GM19023 (cell line): Measurements from ENCODE around the gene DNAH11.
"Not testable (repeated sequence)": the region's sequence is repeated elsewhere in the genome, so short reads cannot be mapped to it uniquely, and the experiment has no call there.

Source experiments
- ATAC-seq: cut with Tn5 transposase; IDR thresholded peaks from one replicate; pipeline ENCODE4 v1.9.1; 2021; ENCODE audit warnings: mild to moderate bottlenecking, moderate library complexity; ENCODE audit not compliant: unreplicated experiment

The DNAH11 gene

DNA sequence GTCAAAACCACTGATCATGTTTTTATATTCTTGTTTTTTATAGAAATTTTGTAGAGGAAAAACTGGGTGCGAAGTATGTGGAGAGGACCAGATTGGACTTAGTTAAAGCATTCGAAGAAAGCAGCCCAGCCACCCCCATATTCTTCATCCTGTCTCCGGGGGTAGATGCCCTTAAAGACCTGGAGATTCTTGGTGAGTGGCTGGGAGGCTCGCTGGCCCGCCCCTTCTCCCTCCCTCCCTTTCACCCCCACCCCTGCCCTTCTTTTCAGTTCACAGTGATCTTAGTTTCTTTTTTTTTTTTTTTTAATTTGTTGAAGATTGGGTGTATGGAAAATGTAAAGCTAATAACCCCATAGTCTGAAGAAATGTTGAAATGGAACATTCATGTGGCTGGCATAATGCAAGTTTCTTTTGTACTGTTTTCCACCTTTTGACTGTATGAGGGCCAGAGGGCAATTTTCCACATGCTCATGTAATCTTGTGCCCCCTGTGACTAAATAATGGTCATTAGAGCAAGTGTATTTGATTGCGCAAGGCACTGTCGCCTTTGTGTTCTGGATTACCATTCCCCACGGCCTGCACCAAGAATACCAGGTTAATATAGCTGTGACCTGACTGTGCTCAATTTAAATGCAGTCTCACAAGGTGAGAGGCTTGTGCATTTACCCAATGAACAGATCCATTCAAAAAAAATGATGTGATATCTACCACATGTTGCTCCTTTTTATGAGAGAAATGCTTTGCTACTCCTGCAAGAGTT lies 325.2 kb downstream of the DNAH11 start:
- no peak for ATAC-seq

DNA sequence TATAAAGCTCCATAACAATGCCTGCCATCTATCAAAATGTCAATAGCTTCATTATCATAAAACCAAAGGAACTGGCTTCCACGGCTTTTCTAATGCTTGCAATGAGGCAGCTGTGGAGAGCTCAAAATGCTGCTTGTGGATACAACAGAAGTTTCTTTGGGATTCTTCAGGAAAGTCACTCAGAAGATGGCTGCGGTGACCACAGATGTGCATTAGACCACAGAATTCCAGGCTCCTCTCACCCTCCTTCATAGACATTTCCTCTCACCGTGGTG lies 325.7 kb downstream of the DNAH11 start:
- no peak for ATAC-seq

DNA sequence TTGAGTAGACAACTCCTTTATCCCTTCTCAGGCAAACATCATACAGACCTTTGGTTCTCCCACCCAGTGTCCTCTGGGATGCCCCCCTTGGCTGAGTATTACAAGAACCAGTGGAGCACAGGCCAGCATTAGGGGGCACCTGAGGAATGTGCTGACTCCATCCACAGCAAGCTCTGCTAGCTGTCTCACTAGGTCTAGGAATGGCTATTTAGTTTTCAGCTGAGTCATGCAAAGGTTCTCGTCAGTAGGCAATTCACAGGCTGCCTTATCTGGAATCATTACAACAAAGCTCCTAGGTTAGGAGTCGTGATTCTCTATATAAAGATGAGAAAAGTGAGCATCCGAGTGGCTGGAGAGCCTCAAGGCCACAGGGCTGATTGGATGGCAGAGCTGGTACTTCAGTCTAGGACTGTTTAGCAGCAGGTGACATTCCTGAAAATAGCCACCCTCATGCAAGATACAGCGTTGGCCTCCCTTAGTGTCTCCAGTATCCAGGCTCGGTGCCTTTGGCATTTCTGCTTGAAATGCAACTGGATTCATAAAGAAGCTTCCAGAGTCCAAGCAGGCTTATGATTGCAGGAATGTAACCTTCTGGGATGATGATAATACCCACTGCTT lies 327.1 kb downstream of the DNAH11 start:
- no peak for ATAC-seq

DNA sequence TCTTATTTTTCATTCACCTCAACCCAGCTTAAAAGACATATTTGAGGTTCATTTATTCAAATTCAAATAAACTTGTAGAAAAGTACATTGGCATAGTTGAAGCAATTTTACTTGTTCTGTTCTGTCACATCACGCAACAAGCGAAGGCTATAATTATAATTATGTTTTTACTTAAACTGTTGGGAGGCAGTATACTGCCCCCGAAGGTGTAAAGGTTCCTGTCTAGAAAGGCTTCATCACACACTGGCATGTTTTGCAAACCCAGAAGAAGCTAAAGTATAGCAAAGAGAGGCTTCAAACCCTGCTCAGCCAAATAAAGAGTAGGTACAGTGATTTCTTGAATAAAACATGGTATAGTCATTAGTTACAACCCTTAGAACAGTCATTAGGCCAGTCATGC lies 340.2 kb downstream of the DNAH11 start:
- ATAC-seq = no peak

DNA sequence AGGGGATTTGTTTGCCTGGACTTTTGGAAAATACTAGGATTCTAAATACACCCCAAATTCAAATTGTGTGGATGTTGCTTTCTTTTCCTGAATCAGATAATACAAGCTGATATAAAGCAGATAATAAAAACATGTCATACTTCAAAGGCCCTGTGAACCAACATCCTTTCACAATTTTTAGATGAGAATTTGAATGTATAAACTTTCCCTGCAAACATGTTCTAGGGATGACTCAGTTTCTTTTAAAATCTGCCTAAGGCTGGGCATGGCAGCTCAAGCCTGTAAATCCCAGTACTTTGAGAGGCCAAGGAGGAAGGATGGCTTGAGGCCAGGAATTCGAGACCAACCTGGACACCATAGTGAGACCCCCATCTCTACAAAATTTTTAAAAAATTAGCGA lies 340.7 kb downstream of the DNAH11 start:
- not testable (repeated sequence) for ATAC-seq

DNA sequence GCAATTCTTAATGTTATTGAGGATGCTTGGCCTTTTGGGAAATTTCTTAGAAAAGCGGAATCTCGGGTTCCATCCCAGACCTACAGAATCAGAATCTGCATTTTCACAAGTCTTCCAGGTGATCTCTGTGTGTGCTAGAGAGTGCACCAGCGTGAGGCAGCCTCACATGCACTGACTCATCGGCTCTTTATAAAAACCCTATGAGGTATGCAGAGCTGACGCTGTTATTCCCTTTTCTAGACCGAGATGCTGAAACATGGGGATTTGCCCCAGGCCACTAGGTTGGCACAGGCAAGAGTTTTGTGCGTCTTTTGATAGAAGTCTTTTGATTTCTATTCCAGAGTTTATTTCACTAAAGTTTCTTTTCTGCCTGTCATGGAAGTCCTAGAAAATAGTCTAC lies 341.7 kb downstream of the DNAH11 start:
- ATAC-seq = no peak

DNA sequence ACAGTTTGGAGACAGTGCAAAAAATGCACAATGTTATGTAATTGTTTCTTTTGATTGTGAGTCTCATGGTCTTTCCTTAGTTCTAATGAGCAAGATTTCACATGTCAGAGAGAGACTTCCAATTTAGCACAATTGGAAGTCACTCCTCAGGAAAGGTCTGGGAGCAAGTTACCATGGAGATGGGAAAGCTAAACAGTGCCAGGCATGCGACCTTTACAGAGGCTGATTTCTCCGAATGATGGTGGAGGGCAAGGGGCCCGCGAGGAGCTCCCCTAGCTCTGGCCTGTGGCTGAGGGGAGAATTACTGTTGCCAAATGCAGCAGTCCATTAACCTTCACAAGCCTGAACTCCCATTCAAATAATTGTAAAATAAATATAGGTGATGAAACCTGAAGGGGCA lies 343.6 kb downstream of the DNAH11 start:
- ATAC-seq = no peak

DNA sequence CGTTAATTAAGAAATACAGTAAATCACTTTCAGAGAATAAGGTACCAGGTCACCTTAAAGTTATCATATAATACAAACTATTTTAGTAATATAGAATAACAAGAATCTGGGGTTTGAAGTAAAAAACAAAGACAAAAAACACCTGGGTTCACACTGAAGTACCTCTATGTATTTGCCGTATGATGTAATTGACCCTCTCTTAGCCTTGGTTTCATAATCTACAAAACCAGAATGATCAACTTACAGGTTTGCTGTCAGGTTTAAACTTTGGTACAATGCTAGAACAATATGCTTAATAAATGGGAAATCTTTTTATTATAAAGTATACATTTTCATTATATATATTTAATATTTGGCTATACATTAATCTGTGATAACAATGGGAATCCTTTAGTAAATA lies 344.5 kb downstream of the DNAH11 start:
- no peak for ATAC-seq

DNA sequence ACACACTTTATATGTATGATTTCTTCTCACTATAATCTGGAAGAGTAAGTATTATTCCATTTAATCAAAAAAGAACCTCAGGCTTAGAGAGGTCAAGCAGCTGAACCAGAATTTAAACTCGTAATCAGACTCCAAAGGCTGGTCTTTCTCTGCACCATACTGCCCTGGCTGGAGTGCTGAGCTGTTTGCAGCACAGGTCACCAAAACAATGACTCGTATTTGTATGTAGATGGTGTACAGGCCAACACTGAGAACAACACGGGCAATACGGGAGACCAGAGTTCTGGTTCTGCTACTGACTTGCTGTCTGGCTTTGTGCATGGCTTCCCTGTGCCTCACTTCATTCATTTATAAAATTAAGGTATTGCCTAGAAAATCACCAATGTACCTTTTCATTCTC lies 344.9 kb downstream of the DNAH11 start:
- no peak for ATAC-seq

DNA sequence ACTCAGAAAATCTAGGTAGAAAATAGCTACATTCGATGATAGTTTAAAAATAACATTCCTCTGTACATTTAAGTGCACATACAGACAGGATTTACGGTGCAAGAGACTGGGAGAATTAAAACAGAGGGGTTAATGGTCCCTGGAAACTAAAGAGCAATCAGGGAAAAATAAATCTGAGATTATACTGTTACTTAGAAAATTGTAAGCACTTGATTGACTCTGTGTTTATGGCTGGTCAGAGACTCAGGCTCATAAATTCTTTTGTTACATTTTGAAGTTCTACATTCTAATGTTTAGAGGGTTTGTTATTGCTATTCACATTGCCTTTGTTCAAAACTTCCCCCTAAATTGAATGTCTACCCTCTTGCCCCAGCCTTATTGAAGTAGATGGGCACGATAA lies 348.5 kb downstream of the DNAH11 start:
- ATAC-seq = no peak

DNA sequence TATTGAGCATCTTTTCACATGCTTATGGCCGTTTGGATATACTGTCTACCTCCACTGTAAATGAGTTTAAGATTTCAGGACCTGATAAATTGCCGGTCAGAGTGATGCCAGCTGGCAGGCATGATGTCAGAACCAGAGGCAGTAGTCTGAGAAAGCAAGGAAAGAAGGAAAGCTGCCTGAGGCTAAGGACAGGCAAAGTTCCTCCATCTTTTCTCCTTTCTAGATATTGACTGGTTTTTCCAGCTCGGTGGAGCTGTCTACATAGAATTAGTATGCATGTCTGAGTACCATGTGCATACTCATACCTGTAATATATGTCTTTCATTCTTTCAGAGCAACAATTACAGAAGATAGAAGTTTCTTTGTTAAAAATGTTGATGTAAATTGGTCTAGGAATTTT lies 350.6 kb downstream of the DNAH11 start:
- no peak for ATAC-seq

DNA sequence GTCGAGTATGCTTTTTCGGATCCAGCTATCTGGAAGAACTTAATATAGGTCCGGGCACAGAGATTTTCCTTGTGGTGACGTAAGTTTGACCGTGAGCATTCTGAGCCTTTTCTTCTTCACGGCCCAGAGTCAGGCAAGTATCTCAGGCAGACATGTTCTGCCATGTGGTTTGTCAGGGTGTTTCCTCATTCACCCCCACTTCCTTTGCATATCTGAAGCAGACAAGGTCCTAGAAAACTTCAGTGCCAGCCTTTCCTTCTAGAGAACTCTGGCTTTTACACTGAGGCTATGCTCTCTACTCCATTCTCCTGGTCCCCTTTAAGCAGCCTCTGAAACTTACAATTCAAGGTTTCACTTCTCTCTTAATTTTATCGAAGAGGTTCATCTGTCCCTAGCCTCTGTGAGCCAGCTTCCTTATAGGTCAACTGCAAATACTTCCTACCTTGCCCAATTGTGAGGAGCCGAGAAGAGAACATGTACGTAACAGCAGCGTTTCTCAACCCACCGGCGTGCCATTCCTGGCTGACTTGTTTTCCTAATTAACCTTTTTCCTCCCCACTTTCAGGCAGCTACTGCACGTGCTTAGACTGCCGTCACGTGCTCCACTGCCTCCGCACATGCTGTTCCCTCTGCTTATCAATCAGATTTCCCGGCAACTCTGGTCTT lies 355.6 kb downstream of the DNAH11 start:
- ATAC-seq = peak; percentile 89

DNA sequence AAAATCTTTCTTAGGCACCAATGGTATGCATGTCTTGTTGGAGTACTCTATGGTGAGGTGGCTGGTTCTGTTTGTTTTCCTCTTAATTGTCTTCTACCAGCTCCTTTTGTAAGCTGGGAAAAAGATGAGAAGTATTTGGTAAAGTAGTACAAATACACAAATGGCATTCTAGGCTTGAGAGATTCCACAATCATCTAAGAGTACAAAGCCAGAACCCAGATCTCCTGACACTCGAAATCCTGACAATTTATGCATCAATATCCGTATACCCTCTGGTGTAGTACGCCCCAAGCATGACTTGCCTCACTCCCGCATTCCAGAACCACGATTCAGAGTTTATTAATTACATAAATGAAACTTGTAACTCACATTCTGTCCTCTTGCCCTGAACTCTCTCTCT lies 359.4 kb downstream of the DNAH11 start:
- no peak for ATAC-seq

DNA sequence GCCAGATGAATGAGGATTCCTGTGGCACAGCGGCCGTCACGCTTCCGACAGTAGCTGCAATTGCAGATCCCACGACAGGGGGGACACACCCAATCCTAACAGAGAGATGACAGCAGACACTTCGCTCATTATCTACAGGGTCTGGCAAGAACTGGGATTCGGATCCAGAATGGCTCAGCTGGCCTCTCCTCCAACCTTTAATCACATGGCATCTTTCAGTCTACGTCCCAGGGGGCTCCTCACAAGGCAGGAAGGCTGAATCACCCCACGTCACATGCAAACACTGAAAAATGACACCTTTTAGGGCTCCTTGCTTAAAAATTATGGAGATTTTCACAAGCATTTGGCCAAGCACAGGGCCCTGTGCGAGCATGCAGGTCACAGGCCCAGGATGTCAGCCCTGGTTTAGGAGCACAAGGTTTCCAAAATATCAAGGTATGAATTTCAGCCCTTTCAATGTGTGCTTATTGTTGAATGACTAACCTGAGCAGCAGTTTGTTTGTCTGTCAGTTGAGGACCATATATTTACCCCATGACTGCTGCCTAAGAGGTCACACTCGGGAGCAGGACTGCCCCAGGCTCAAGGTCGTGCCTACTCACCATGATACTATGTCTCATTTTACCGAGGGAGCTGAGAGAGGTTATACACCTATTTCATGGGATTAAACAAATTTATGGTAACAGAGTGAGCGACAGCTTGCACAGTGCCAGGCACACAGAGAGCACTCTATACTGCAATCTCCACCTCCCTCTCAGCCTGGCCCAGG lies 360.4 kb downstream of the DNAH11 start:
- ATAC-seq = no peak

DNA sequence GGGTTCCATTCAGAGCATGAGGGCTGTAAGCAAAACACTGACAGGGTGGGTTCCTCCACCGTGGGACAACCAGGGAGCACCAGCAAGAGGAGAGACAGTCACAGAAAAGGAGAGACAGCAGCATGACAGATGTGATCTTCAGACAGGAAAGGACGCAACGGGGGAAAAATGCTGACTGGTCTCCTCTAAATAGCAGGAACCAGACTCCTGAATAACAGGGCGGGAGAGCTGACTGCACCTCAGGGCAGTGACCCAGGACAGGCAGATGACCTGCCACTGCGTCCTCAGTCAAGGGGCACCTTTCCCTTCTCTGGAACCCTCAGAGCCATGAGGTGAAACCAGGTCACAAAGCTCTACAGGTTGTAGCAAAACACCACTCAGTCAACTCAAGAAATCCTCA lies 365.9 kb downstream of the DNAH11 start:
- ATAC-seq = no peak

DNA sequence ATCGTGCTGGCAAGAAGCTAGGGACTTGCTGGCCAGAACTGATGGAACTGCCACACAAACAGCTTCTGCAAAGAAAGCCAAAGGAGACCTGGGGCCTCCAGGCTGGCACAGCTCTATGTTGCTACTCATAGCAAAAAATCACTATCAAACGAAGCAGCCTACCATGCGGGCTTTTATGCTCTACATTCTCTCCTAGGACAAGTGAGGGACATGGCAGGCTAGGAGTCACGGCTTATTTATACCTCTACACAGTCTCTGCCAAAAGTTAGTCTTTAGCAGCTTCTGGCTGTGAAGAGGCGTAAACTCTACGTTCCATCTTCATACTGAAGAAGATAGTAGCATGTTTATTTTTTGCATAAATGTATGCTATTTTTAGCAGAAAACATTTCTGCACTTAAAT lies 367.4 kb downstream of the DNAH11 start:
- ATAC-seq = no peak

DNA sequence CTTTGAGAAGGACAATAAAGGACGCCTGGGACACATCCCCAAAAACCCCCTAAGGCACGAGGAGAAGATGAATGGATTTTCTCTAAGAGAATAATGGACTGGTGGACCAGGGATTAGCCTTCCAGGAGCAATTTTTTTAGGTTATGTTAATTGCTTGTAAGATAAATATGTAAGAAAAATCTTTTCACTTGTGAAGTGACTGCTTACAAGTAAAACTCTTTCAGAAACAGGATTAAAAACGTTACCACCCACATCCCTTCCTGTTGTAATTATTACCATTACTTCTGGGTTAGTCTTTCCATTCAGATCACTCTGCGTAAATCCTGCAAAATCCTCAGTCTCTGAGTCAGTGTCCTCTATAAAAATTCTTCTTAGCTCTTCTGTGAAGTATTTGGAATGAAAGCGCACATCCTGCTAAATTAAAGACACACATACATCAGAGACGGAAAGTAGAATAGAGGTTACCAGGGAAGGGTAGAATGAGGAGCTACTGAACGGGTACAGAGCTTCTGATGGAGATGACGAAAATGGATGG lies 368.6 kb downstream of the DNAH11 start:
- no peak for ATAC-seq

DNA sequence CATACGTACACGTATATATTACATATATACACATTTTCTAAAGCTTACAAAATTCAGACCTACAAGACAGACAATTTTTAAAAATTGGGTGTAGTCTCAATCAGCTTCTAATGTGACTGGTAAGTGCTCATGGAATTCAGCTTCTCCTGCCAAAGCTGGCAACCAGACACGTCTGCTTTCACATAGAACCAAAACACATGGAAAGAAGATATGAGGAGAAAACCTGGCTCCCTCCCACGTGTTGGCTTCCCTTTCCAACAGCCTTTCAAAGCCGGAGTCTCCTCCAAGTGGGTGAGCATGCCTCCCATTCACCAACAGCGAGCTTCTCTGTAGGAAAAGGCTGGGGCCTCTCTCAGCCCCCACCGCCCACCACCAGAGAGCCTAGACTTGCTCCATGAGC lies 369.5 kb downstream of the DNAH11 start:
- ATAC-seq = no peak

DNA sequence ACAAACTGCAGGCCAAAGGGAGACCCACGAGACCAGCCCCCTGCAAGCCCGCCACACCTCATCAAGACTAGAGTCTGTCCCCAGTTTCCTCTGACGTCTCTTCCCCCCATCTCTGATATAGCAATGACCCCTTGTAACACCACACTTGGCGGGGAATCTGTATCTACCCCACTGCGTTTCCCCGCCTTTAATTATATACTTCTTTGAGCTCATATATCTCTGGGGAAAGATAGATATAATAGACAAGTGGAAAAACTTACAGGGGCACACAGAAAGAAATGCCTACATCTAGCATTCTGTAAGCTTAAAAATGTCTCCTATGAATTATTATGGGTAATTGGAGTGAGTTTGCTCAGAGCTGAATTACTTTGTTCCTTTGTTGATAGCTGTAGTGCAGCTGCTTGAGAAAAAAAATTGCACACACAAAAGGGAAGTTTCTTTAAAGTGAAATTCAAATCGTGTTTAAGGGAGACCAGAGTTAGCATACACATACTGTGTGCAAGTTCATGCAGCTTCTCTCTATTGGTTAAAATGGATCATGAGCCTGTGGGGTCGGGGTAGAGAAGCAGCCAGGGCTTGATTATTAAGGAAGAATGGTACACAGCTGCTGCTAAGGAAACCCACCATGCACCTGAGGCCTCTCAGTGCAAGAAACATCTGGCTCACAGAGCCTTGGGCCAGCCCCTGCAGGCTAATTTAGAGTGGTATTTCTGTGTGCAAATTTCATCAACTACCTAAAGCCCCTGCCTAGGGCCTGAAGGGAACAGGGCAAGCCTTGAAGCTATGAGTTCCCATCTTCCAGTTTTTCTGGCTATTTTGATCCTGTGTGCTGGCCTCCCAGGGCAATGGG lies 370.3 kb downstream of the DNAH11 start:
- ATAC-seq = no peak

DNA sequence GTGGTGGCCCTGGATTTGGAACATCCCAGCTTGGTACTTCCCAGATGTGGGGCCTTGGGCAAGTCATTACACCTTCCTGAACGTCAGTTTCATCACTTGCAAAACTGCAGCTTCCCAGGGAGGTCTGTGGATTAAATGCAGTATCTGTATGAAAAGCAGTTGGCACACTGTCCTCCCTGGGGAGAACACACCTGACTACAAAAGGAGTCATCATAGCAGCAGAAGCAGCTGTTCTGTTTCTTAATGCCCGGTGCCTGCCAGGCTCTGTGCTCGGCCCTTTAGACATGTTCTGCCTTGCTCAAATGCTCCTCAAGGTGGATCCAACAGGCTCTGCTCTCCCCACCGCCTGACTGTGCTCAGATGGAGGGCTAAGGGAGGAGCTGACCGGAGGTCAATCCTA lies 371.8 kb downstream of the DNAH11 start:
- no peak for ATAC-seq

DNA sequence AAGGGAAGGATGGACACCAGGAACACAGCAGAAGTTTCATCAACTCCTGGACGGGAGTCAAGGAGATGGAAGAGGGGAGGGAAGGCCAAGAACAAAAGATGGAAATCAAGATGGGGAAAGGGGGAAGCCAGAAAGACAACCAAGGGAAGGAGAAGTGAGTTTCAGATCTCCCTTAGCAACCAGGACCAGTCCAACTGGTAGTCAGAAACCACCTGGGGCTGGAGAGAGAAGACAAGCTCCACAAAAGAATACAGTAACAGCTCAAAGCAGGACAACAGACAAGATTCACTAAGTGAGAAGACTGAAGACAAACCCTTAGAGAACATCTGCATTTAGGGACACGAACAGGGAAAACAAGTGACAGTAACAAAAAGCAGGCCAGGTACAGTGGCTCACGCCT lies 372.3 kb downstream of the DNAH11 start:
- no peak for ATAC-seq
